GM21423 (cell line): ENCODE data around the gene RAB44.

Source experiments
- ATAC-seq: cut with Tn5 transposase; IDR thresholded peaks from one replicate; pipeline ENCODE4 v1.9.1; 2021; ENCODE audit warnings: mild to moderate bottlenecking, moderate library complexity; ENCODE audit not compliant: unreplicated experiment

RAB44 gene

DNA sequence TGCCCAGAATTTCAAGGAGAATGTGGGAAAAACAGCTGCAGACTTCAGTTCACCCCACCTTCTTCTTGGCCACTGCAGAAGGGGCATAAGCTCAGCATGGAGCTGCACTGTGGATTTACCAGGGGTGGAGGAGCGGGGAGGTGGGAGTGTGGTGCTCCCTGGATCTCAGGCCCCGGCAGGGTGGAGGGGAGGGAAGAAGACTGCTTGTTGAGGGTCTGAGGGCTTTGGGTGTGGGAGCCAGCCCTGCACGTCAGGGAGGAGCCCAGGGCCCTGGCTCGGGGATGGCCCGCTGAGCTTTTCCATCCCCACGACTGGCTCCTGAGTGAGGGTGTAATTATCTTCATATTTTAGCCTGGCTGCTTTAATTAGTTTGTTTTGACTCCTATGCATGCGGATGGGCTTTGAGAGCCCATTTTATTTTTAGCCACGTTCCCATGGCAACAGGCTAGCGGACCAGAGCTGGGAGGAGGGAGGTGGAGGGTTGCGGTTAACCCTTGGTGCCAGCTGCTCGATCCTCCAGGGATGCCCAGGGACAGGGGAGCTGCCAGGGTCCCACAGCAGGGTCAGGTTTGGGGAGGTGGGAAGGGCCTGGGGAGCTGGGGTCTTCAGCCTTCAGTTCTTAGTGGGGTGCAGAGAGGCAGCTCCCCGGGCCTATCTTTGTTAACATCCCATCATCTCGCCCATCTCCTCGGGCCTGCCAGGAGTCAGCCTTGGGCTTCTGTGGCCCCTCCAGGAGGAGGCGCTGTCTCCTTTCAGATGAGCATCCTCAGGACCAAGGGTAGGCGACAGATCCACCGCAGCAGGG, 68.2 kb downstream of the RAB44 start:
- peak; percentile 72 for ATAC-seq

DNA sequence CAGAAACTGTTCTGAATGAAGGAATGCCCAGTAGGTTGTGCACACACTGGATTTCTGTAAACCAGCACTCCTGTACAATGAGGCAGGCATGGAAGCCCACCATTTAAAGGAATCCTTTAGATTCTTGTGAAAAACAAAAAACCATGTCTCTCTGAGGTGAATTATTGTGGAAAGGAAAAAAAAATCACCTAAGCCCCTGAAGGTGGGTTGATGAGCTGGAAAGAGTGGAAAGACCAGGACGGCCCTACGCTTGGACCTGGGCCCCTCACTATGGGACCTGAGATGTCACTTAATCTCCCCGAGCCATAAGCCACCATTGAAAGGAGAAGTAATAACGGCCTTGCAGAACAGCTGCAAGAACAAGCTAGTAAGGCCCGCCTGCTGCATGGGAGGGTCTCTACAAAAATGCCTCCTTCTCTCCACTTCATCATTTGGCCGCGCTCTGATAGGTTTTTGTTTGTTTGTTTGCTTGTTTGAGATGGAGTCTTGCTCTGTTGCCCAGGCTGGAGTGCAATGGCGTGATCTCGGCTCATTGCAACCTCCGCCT, 68.8 kb downstream of the RAB44 start:
- no peak for ATAC-seq

DNA sequence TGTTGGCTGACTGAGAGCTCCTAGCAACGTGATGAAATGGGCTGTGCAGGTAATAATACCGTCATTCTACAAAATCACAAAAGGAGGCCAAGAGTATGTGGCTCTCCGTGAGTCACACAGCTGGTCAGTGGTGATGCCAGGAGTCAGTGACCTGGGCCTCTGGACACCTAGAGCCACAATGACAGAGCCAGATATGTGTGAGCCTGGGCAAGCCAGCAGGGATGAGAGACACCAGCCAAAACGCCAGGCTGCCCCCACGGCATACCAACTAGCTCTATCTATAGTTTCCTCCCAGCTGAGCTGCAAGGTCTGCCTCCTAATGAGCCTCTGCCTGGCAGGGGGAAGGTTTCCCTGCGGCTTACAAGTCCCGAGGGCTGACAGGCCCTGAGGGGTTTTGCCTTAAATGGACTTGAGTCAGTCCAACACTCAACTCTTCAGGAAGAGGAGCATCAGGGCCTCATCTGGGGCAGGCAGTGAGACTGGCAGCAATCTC, 71.6 kb downstream of the RAB44 start:
- no peak for ATAC-seq

DNA sequence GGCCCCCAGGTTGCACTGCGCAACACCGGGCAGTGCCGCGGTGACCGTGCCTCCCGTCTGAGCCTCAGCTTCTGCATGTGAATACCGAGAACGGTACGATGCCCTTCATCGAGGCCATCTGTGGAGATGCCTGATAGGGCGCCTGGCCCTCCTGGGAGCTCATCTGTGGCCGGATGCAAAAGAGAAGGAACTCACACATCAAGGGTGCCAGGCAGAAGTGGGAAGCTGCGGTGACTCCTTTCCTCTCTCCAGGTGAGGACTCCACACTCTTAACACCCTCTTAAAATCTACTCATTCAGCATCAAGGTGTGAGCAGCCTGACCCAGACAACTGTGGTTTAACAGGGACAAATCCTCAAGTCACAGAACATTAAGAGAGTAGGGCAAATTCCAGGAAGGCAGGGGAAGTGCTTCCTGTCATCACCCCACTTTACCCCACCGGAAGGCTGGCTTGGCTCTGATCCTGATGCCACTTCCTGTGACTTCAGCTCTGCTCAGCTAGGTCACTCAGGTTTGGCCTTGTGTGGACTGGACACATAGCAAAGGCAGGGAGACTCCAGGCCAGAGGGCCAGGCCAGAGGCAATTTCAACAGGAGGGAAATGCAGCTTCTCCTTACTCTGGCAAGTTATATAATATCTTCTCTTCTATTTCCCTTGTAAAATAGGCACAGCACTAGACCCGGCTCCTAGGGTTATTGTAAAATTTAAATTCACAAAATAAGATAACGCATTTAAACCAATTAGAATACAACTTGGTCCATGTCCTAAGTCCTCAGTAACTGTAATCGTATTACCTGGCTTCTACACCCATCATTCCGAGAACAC, 72.3 kb downstream of the RAB44 start:
- ATAC-seq: no peak

DNA sequence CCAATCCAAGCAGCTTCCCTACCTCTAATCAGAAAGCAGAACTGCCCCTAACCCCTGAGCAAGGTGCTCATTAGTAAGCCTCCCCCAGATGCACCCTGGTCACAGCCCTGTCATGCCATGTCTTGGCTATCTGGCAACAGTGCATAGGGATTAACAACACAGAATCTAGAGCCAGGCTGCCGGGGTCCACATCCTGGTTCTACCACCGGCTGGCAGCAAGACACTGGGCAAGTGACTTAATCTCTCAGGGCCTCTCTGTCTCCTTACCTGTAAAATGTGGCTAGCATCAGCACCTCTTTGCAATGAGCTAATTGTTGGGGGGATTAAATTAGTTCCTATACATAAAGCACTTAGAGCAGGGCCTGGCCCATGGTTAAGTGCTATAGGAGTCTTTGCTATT, 73.5 kb downstream of the RAB44 start:
- ATAC-seq: no peak

DNA sequence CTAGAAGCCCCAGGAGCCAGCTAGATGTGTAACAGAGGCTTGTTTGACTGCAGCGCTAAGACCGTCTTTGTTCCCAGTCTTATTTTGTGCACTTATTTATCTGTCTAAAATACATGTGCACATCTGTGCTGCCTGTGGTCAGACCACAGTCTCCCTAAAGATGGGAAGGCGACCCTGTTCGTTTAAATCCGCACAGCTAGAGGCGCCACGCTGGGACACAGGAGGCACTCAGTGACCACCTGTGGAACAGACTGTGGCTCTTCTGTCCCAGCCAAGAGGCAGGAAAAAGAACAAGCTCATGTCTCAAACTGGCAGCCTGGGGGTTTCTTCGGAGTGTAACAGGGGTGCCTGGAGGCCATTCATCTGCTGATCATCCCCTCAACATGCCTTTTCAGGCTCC, 74.8 kb downstream of the RAB44 start:
- no peak for ATAC-seq

DNA sequence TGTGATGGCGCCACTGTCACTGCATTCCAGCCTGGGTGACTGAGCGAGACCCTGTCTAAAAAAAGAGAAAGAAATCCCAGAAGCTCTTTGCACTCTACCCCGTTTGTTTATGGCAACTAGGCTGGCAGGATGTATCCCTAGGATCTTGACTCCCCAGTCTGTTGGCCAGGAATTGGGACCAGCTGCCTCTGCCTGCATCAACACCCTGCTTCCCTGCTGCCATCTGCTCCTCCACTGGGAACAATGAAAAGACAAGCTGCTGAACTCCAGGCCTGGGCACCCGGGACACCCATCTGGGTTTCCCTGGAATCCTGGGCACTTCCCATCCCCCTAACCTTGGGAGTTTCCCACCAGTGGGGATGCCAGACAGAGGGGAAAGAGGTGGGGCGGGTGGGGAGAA, 76.7 kb downstream of the RAB44 start:
- no peak for ATAC-seq

DNA sequence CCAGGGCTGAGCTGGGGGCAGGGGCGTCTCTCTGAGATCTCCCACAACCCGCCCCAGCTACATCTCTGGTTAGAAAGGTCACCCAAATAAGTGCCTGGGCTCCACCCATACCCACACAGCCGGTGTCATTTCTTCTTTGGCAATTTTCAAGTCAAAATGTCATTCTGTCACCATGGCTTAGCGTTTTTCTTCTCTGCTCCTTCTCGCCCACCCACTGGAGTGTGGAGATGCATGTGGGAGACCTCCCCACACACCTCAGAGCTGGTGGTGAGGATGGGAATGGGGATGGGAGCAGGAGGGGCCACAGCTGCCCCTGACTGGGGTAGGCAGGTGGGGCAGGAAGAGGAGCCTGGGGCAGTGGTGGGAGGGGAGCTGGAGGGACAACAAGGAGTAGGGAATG, 78.5 kb downstream of the RAB44 start:
- no peak for ATAC-seq

DNA sequence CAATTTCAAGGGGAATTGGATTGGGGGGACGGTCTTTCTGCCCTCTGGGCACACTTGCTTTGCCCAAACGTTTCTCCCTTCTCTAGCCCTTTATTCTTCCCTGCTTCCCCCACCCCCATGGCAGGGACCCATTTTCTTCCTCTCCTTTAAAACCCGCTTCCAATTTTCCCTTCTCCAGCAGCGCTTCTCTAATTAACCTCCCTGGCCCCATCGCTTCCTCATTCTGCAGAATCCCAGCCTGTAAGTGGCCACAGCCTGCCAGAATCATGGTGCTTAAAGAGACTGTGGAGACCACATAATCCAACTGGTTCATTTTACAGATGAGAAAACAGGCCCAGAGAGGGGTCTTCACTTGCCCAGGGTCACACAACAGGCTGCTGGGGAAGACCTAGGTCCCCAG, 80.2 kb downstream of the RAB44 start:
- no peak for ATAC-seq

DNA sequence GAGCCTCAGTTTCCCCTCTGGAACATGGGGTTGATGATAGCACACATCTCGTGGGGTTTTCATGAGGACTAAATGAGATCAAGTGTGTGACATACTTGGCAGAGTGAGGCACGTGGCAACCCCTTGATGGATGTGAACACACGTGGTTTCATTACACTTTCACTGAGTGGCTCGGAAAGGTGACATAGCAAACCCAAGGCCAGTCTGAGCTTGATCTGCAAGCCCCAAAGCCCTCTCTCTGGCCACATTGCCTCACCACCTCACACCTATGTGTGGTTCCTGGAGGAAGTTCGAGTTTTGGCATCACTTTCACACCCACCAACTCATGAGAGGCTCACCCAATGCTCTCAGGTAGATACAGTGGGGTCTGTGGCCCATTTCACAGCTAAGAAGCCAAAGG, 81.6 kb downstream of the RAB44 start:
- ATAC-seq: no peak

DNA sequence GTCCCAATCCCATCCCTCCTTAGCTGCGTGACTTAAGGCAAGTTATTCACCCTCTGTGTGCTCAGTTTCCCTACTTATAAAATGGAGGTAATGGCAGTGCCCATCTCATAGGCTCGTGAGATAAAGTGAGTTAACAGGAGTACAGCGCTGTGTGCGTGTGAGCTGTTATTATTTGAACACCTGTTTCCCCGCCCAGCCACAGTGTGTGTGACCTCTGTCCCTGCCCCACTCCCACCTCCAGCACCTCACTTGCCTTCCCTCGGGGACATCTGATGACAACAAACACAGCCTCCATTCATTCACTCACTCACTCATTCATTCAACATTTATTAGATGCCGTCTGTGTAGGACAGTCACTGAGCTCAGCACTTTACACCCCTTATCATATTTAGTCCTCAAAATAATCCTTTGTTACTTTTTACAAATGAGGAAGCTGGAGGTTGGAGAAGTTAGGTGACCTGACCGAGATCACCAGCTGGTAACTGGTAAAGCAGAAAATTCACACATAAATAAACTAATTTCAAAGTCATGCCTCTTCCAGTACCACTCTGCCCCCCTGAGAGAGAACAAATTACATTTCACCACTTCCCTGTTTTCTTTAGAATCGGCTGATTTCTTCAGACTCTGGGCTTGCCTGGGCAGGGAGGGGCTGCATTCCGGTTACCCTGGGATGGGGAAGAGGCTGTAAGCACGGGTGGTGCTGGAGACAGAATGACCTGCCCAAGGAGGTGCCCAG, 83.0 kb downstream of the RAB44 start:
- no peak for ATAC-seq

DNA sequence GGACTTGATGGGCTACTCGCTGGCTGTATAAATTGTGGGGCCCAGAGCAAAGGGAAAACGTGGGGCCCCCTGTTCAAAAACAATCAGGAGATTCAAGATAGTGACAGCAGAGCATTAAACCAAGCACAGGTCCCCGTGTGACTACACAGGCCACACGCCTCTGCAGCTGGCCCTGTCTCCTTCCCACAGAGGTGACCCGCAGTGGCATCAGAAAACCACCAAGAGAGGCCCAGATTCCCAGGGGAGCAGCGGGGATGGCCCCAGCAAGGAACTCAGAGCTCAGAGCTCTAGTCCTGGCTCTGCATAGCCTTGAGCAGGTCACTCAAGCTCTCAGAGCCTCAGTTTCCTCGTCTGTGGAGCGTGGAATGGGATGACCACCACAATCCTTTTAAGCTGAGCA, 84.0 kb downstream of the RAB44 start:
- ATAC-seq: peak; percentile 54
